DOHH2 (cell line): ENCODE measurements around the gene TSSK2.

ENCODE experiments used
- EZH2phosphoT487 ChIP-seq: fragments of 200-600 bp; sonication (generic); IDR thresholded peaks from 2 replicates; pipeline ENCODE4 v1.6.1; 2017; ENCODE audit warnings: borderline replicate concordance, mild to moderate bottlenecking, antibody characterized with exemption, low read length, moderate library complexity, mixed read lengths
- TF ChIP-seq, protein P1 (sequence below): fragments of 200-600 bp; sonication (generic); IDR thresholded peaks from one replicate; pipeline ENCODE4 v1.5.1; 2014; ENCODE audit warnings: antibody characterized with exemption, mild to moderate bottlenecking, low read depth, low read length; ENCODE audit not compliant: poor library complexity, severe bottlenecking

DNA sequence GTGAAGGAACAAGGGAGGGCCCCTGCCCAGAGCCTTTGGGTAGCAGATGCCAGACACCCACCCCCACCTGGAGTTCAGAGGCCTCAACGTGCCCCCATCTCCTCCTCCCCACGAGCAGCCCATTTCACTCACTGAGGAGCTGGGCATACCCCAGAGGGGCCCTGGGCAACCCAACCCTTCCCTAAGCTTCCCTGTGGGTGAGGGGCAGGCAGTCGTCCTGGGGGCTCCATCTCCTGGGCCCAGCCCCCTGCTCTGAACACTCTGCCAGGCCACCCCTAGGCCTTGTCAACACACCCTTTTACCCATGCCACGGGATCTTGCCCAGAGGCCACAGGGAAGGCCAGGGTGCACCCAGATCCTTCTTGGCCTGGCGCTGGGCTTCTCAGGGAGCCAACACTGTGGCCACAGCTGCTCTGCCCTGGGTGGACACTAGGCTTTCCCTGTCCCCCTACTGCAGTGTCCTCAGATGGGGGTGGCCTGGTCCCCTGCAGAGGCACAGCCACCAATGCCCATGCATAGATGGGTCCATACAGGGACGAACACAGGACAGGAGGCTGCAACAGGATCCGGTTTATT is 44.0 kb downstream of the TSSK2 start:
- TF ChIP-seq, protein P1, sequence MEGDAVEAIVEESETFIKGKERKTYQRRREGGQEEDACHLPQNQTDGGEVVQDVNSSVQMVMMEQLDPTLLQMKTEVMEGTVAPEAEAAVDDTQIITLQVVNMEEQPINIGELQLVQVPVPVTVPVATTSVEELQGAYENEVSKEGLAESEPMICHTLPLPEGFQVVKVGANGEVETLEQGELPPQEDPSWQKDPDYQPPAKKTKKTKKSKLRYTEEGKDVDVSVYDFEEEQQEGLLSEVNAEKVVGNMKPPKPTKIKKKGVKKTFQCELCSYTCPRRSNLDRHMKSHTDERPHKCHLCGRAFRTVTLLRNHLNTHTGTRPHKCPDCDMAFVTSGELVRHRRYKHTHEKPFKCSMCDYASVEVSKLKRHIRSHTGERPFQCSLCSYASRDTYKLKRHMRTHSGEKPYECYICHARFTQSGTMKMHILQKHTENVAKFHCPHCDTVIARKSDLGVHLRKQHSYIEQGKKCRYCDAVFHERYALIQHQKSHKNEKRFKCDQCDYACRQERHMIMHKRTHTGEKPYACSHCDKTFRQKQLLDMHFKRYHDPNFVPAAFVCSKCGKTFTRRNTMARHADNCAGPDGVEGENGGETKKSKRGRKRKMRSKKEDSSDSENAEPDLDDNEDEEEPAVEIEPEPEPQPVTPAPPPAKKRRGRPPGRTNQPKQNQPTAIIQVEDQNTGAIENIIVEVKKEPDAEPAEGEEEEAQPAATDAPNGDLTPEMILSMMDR = no peak
- TF ChIP-seq EZH2phosphoT487 = no peak
